ENCODE results near the gene DLGAP4.
"Not testable (repeated sequence)": the region's sequence is repeated elsewhere in the genome, so short reads cannot be mapped to it uniquely, and the experiment has no call there.

The DLGAP4 gene

DNA sequence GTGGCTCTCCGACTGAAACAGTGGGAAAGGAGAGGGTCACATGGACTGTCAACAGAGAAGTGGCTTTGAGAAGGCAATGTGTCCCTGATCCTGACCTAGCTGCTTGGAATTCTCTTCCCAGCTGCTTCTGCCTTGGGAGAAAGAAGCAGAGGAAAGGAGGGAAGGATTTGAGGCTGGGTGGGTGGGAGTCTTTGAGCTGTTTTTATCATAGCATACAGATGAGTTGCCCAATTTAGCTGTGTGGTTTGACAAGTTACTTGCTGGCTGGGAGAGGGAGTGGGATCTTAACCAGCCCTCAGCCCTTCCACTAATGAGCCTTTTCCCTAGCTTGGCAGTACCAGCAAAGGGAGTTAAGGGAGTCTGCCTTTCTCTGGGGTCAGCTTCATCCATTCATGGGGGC is 184.1 kb downstream of the DLGAP4 start:
- DNase-seq: peak in 2 of 58 donors; percentile 20 to 33

DNA sequence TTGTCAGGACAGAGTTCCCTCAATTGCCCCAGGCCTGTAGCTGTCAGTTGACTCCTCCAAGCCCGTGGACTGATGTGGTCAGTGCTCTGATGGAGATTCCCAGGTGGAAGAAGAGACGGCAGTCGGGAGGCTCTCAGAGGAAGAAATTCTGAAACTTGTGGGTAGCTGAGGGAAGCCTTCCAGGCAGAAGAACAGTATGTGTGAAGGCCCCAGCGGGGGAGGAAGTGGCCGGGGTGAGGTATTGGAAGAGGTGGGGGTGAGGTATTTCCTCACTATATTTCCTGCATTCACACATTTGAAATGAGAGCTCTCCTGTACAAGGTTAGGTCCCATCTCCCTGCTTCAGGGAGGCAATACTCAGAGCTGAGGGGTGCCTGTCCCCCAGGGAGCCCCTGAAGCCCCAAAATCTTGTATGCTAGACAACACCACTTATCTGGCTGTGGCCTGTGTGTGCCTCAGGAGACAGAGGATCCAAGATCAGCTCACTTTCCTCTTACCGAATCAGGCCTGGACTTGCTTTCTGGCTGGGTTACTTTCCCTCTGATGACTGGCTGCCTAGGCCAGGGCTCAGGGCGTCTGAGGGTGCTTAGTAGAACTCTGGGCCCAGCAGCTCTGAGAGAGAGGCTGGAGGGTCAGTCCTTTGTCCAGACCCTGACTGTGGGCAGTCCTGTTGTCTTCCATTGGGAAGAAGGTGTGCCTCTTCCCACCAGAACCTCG is 185.9 kb downstream of the DLGAP4 start:
- no peak for DNase-seq

DNA sequence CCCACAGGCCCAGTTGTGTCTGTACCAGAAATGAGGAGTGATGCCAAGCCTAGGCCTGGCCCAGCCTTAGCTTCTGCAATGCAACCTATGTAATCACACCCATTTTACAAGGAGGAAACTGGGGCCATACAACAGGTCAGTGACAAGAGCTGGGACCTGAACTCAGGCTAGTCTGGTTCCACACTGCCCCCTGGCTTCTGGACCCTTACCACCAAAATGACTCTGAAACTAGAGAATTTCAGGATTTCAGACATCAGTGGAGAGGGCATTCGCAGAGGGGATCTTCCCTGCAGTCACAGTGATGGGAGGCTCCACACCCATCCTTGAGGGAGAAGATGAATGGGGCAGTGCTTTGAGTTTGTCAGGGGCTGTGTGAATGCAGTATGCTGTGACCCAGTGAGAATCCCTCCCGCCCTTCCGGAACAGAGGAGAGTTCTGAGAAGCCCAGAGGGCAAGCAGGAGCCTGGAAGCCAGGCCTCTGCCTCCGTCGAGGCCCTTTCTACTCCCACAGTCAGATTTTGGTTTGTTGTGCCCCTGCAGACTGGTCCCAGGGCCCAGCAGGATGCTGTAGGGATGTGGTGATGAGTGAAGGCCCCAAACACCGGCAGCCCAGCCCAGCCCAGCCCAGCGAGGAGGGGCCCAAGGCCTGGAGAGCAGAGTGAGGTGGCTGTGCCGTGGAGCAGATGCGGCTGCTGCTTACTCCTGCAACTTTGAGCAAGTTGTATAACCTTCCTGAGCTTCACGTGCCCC is 187.1 kb downstream of the DLGAP4 start:
- no peak for DNase-seq

DNA sequence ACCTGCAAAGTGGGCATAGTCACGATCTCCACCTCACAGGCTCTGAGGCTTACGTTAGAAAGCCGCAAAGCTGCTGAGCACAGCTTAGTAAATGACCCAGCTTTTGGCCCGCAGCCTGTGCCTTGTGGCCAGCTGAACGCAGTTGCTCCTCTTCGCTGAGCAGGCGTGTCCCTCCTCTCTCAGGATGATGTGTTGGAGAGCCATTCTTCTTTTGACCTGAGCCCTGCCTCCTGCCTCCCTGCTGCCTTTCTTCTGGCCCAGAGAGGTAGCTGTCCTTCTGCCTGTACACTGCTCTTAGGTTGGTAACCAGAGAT is 187.6 kb downstream of the DLGAP4 start:
- DNase-seq: peak in 10 of 58 donors; percentile 14 to 38 (median 29)

DNA sequence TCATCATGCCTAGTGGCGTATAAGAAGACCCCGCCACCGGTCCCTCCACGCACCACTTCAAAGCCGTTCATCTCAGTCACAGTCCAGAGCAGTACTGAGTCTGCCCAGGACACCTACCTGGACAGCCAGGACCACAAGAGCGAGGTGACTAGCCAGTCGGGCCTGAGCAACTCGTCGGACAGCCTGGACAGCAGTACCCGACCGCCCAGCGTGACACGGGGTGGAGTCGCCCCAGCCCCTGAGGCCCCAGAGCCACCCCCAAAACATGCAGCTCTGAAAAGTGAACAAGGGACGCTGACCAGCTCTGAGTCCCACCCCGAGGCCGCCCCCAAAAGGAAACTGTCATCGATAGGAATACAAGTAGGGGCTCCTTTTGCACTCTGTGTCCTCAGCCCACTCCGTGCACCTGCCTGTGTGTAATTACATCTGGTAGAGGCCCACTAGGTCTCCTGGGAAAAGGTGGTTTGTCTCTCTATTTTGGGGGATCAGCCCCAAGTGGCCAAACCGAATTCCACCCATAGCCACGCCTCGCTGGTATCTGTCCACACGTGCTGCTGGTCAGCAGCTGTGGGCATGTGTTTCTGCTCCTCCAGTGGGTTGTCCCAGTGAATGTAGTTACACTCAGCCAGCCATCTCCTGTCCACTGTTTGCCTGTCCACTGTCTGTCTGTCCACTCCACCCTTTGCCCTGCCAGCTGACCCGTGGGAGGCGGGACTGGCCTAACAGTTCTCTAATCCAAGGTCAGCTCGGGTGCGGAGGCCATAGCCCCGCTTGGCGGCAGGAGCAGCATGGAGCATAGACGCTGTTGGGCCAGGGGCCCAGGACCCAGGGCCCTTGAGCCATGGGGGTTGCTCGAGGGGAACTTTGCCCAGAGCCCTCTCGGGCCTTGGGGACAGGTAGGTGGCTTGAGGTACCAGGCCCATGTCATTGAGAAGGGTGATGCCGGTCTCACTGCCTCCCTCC is 190.8 kb downstream of the DLGAP4 start:
- DNase-seq: no peak

DNA sequence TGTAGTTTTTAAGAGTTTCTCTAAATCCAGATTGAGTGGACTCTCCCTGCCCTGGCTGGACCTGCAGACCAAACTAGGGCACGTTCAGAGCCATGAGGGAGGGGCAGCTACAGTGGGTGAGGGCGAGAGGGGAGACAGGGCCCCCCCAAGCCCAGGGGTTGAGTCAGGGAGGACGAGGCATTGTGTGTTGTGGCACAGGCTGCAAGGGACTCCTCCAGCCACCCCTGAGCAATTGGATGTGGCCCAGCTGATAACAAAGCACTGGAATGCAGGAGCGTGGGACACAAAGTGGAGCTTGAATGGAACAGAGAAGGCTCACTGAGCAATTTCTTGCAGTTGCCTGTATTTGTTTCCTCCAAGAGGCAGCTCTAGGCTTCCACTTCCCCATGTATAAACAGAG is 191.7 kb downstream of the DLGAP4 start:
- no peak for DNase-seq

DNA sequence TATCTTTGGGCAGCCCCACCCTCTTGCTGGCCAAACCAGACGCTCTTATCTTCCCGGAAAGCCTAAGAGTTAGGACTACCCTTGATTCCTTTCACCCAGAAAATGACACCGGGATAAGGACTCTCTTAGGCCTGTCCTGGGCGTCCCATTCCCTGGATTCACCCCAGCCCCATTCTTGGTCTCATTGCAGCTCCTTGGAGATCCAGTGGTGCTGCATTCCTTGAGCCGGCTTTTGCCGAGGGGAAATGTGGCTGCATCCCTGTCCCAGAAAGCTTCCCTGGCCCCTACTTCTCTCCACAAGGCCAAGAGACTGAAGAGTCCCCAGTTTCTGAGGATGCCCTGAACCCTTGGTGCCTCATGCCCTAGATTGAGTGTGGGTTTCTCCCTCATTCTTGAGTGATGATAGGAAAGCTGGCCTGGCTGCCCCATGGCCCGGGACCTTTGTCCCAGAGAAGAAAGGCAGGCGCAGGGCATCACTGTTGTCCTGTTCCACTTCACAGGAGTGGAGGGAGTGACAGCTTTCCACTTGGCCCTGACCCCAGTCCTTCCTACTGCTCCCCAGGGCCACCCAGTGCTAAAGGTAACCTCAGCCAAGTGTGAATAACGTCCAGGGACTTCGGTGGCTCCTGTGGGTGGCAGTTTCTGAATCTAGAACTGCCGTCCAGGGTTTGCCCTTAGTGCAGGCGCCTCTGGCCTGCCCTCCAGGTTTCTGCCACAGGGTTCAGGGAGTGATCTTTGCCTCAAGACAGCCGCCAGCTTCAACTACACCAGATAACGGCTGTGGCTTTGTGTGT is 192.4 kb downstream of the DLGAP4 start:
- DNase-seq: no peak

DNA sequence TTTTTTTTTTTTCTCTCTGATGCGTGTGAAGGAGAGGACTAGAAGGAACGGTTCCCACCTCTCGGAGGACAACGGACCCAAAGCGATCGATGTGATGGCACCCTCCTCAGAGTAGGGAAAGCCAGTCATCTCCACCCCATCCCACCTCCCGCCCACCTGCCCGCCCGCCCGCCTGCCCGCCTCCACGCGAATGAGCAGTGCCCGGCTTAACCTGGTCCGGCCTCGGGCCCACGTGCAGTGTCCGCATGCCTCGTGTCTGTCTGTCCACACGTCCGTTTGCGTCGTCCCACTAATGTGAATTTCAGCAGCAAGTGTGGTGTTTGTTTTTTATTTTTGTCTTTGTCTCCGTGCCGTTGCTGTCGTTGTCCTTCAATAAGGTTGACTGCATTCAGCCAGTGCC is 193.1 kb downstream of the DLGAP4 start:
- no peak for DNase-seq

DNA sequence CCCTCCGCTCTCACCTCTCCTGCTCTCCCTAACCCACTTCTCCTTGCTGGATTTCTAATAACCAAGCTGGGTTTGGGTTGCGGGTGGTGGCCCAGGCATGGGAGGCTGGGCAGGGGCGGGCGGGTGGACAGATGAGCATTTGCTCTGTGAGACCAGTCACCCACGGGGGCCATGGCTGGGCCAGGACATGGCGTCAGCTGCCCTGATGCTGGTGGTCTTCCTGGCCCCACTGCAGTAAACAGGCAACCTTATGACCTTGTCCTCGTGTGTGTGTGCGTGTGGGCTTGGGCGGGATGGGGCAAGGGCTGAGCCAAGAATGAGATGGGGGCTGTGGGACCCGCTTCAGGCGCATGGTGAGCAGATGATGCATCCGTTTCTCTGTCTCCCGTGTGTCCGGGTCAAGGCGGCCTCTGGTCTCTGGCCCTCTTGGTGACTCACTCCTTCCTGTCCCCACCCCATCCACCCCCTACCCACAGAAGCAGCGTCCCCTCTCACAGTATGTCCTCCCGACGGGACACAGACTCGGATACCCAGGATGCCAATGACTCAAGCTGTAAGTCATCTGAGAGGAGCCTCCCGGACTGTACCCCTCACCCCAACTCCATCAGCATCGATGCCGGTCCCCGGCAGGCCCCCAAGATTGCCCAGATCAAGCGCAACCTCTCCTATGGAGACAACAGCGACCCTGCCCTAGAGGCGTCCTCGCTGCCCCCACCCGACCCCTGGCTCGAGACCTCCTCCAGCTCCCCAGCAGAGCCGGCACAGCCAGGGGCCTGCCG is 193.8 kb downstream of the DLGAP4 start:
- no peak for DNase-seq

DNA sequence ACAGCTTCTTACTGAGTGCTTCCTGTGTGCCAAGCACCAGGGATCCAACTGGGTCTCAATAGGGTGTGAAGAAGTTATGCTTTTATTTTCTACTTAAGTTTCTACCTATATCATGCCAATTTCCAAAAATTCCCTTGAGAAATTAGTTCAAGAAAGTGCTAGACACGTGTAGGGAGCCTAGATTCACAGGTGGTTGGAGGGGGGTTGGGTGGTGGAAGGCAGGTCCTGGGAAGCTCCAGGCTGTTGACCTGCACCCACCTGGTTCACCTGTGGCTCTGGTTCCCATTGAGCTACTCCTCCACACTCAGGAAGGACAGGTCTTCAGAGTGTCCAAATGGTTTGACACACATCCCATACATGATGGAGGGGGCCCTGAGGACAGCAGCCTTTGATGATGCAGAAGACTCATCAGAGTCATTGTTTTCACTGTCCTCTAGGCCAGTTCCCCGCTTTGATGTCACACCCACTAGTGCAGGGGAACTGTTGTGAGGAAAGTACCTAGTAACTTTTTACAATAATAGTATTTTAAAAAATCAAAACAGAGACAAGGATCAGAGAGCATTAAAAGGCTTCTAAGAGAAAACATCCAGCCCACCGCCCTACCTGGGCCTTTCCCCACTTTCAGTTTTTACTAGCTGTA is 195.3 kb downstream of the DLGAP4 start:
- no peak for DNase-seq

DNA sequence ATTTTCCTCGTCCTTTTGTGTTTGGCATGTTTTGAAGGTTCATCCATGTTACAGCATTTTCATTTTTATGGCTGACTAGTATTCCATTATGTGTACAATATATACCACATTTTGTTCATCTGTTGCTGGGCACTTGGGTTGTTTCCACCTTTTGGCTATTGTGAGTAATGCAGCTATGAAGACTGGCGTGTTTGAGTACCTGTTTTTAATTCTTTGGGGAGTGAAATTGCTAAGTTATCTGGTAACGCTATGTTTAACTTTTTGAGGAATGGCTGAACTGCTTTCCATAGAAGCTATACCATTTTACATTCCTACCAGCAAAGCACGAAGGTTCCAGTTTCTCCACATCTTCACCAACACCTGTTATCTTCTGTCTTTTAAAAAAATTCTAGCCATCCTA is 198.2 kb downstream of the DLGAP4 start:
- no peak for DNase-seq

DNA sequence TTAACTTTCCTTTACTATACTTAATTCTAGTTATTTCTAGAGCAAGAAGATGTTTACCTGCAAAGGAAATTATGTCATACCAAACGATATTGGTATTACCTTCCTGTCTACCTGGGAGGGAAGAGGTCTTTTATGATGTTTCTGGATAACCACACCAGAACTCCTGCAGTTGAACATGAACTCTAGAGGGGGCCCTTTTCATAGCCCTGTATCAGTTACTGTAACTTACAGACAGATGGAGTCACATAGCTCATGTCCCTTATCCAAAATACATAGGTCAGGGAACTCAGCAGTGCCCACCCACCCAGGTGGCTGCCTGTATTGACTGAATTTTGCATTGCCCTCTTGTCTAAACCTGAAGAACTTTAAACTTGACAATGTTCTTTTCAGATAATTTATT is 200.1 kb downstream of the DLGAP4 start:
- no peak for DNase-seq

DNA sequence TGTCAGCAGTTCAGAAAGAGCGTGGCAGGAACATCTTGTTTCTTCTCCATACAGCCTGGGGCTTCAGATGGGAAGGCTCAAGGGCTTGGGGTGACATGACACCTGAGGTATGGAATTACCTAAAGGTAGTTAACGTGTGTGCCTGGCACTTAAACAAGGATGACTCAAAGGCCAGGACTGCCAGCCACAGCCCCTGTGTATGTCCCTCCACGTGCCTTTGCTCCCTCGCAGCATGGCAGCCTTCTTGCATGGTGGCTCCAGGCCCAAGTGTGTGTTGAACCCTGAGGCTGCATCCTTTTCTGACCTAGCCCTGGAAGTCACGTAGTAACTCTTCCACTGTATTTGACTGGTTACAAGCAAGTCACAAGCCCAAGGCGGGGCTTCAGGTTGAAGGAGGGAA is 201.6 kb downstream of the DLGAP4 start:
- no peak for DNase-seq

DNA sequence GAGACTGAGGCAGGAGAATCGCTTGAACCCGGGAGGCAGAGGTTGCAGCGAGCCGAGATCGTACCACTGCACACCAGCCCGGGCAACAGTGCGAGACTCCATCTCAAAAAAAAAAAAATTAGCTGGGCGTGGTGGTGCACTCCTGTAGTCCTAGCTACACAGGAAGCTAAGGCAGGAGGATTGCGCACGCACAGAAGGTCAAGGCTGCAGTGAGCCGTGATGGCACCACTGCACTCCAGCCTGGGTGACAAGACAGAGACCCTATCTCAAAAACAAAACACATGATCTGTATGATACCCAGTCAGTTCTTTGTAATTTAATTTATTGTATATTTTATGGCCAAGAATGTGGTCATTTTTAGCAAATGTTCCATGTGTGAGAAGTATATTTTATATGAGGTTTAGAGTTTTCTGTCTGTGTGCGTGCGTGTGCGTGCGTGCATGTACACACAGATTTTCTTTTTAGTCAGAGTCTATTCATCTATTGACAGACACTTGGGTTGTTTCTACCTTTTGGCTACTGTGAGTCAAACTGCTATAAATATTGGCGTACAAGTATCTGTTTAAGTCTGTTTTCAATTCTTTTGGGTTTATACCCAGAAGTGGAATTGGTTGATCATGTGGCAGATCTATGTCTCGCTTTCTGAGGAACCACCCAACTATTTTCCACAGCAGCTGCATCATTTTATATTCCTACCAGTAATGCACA is 213.0 kb downstream of the DLGAP4 start:
- no peak for DNase-seq

DNA sequence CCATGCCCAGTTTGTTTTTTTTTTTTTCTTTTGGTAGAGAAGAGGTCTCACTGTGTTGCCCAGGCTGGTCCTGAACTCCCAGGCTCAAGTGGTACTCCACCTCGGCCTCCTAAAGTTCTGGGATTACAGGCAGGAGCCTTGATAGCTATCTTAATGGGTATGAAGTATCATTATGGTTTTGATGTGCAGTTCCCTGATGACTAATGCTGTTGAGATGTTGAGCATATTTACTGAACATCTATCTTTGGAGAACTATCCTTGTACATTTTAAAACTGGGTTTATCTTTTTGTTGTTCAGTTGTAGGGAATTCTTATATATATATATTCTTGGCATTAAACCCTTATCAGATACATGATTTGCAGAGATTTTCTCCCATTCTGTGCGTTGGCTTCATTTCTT is 213.8 kb downstream of the DLGAP4 start:
- no peak for DNase-seq

DNA sequence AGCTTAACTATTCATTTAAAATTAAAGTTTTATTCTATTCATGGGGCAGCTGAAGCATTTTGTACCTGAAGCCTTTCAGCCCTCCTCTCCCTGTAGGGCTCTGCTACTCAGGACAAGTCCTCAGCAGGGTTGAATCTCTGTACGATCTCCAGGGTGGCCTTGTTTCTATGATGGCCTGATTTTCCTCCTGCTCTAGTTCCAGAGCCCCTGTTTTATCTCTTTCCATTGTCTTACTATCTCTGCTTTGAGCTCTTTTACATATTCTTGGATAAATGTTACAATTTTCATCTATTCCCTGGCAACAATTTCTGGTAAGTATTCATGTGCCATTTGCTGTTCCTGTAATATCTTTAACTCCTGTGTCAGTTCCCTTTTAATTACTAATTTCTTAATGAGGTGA is 215.4 kb downstream of the DLGAP4 start:
- DNase-seq: no peak

DNA sequence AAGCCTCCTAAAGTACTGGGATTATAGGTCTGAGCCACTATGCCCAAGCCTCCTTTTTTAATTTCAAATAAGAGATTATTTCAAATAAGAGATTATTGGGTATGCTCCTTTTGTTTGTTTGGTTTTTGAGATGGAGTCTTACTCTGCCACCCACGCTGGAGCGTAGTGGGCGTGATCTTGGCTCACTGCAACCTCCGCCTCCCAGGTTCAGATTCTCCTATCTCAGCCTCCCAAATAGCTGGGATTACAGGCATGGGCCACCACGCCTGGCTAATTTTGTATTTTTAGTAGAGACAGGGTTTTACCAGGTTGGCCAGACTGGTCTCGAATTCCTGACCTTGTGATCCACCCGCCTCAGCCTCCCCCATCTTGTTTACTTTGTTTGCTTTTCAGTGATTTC is 216.3 kb downstream of the DLGAP4 start:
- not testable (repeated sequence) for DNase-seq

DNA sequence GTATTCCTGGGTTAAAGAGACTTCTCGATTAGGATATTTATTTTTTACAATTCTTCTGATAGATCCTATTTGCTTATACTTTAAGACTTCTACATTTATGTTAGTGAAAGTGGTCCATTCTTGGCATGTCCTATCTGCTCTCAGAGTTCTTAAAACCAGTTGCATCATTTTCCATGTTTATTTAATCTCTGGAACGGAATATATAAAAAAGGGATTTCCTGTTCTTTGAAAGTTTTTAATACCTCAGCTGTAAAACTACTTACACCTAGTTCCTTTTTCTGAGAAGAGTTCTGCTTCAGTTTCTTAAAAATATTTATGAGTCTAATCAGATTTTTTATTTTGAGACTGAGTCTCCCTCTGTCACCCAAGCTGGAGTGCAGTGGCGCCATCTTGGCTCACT is 217.2 kb downstream of the DLGAP4 start:
- no peak for DNase-seq

Measured in anterior cingulate cortex (tissue), 58 donors.